Activated T-cell treated with anti-CD3 and anti-CD28 coated beads, Interleukin-2, amount 50 U/mL, for 24 hours (primary cell): ENCODE results near the gene TAB3.
A peak's percentile ranks its signal among the peaks of the same experiment; 100 is the strongest.

Experiments used
- DNase-seq: peaks from one replicate; pipeline ENCODE4 v3.0.0-alpha.2; 2020
- H3K27ac Mint-ChIP-seq: 2 replicates; pipeline ENCODE4 v1.8.0; 2020; ENCODE audit warnings: mild to moderate bottlenecking, mixed read lengths
- H3K27me3 Mint-ChIP-seq: 2 replicates; pipeline ENCODE4 v1.8.0; 2020; ENCODE audit warnings: mixed read lengths
- H3K36me3 Mint-ChIP-seq: 2 replicates; pipeline ENCODE4 v1.8.0; 2020; ENCODE audit warnings: low read depth, mixed read lengths
- H3K4me1 Mint-ChIP-seq: 2 replicates; pipeline ENCODE4 v1.8.0; 2020; ENCODE audit warnings: low read depth, mixed read lengths
- H3K4me3 Mint-ChIP-seq: 2 replicates; pipeline ENCODE4 v1.8.0; 2020; ENCODE audit warnings: mild to moderate bottlenecking, moderate library complexity, mixed read lengths
- H3K9me3 Mint-ChIP-seq: 2 replicates; pipeline ENCODE4 v1.8.0; 2020; ENCODE audit warnings: mixed read lengths

TAB3 gene

GRCh38 chrX:30889147-30890140, at the start of gene TAB3:
Gene TAB3, minus strand, starts transcription at chrX:30889254. Its CDS starts 29,666 bp downstream, at chrX:30859588.
- no peaks in the 10 kb centered on the region for H3K9me3 Mint-ChIP-seq
- peak within 1 kb of the TSS; percentile 96 for H3K27ac Mint-ChIP-seq
- H3K27me3 Mint-ChIP-seq: peaks cover 22% of the 10 kb centered on the region
- H3K4me3 Mint-ChIP-seq: peak within 1 kb of the TSS; percentile 85
- DNase-seq: peak; percentile 89
- H3K36me3 Mint-ChIP-seq: peaks cover 6% of the 10 kb centered on the region
- H3K4me1 Mint-ChIP-seq: peaks cover 39% of the 10 kb centered on the region

GRCh38 chrX:30938295-30938694, 49.2 kb upstream of the TAB3 start:
- Mint-ChIP-seq H3K27me3 (peaks cover 25% of the 10 kb centered on the region), H3K4me1 (no peaks in the 10 kb centered on the region), H3K4me3 (no peak overlapping the region), H3K9me3 (no peaks in the 10 kb centered on the region), H3K27ac (no peak overlapping the region), H3K36me3 (no peaks in the 10 kb centered on the region)
- no peak for DNase-seq

GRCh38 chrX:30935985-30936384, 46.9 kb upstream of the TAB3 start:
- Mint-ChIP-seq H3K4me1 (no peaks in the 10 kb centered on the region), H3K9me3 (no peaks in the 10 kb centered on the region)

GRCh38 chrX:30931920-30932319, 42.9 kb upstream of the TAB3 start:
- H3K4me1 Mint-ChIP-seq: no peaks in the 10 kb centered on the region
- no peak overlapping the region for H3K27ac Mint-ChIP-seq
- DNase-seq: no peak
- no peaks in the 10 kb centered on the region for H3K9me3 Mint-ChIP-seq
- no peak overlapping the region for H3K4me3 Mint-ChIP-seq
- H3K27me3 Mint-ChIP-seq: peaks cover 14% of the 10 kb centered on the region
- H3K36me3 Mint-ChIP-seq: no peaks in the 10 kb centered on the region

More at GRCh38 chrX:30935985-30936384, 46.9 kb upstream of the TAB3 start:
- peaks cover 18% of the 10 kb centered on the region for H3K27me3 Mint-ChIP-seq
- DNase-seq: no peak
- H3K36me3 Mint-ChIP-seq: no peaks in the 10 kb centered on the region
- no peak overlapping the region for H3K27ac Mint-ChIP-seq
- no peak overlapping the region for H3K4me3 Mint-ChIP-seq

GRCh38 chrX:30930679-30931078, 41.6 kb upstream of the TAB3 start:
- Mint-ChIP-seq H3K4me1 (no peaks in the 10 kb centered on the region), H3K27me3 (peaks cover 15% of the 10 kb centered on the region)

GRCh38 chrX:30930143-30930542, 41.1 kb upstream of the TAB3 start:
- no peak overlapping the region for H3K4me3 Mint-ChIP-seq
- no peaks in the 10 kb centered on the region for H3K4me1 Mint-ChIP-seq
- H3K9me3 Mint-ChIP-seq: no peaks in the 10 kb centered on the region
- no peaks in the 10 kb centered on the region for H3K36me3 Mint-ChIP-seq
- DNase-seq: no peak
- H3K27me3 Mint-ChIP-seq: peaks cover 14% of the 10 kb centered on the region
- H3K27ac Mint-ChIP-seq: no peak overlapping the region

More at GRCh38 chrX:30930679-30931078, 41.6 kb upstream of the TAB3 start:
- Mint-ChIP-seq H3K4me3 (no peak overlapping the region), H3K9me3 (no peaks in the 10 kb centered on the region), H3K36me3 (no peaks in the 10 kb centered on the region), H3K27ac (no peak overlapping the region)
- DNase-seq: no peak

- Mint-ChIP-seq H3K36me3 (no peaks in the 10 kb centered on the region), H3K4me3 (no peak overlapping the region), H3K27ac (no peak overlapping the region), H3K9me3 (no peaks in the 10 kb centered on the region), H3K4me1 (no peaks in the 10 kb centered on the region), H3K27me3 (peaks cover 11% of the 10 kb centered on the region)
- no peak for DNase-seq
Measured at GRCh38 chrX:30920271-30920670, 31.2 kb upstream of the TAB3 start.

GRCh38 chrX:30918480-30918879, 29.4 kb upstream of the TAB3 start:
- DNase-seq: no peak
- no peak overlapping the region for H3K27ac Mint-ChIP-seq
- H3K4me3 Mint-ChIP-seq: no peak overlapping the region

GRCh38 chrX:30913492-30913891, 24.4 kb upstream of the TAB3 start:
- no peak for DNase-seq
- H3K27ac Mint-ChIP-seq: no peak overlapping the region
- H3K27me3 Mint-ChIP-seq: peaks cover 16% of the 10 kb centered on the region
- H3K4me3 Mint-ChIP-seq: no peak overlapping the region
- no peaks in the 10 kb centered on the region for H3K9me3 Mint-ChIP-seq
- H3K36me3 Mint-ChIP-seq: no peaks in the 10 kb centered on the region
- H3K4me1 Mint-ChIP-seq: peaks cover 11% of the 10 kb centered on the region

More at GRCh38 chrX:30918480-30918879, 29.4 kb upstream of the TAB3 start:
- H3K36me3 Mint-ChIP-seq: no peaks in the 10 kb centered on the region
- H3K27me3 Mint-ChIP-seq: peaks cover 11% of the 10 kb centered on the region
- no peaks in the 10 kb centered on the region for H3K9me3 Mint-ChIP-seq
- H3K4me1 Mint-ChIP-seq: no peaks in the 10 kb centered on the region

GRCh38 chrX:30910124-30910860, 21.2 kb upstream of the TAB3 start:
- H3K27me3 Mint-ChIP-seq: peaks cover 34% of the 10 kb centered on the region
- no peak for DNase-seq
- H3K4me1 Mint-ChIP-seq: peaks cover 11% of the 10 kb centered on the region
- no peak overlapping the region for H3K4me3 Mint-ChIP-seq
- no peaks in the 10 kb centered on the region for H3K9me3 Mint-ChIP-seq
- peak overlapping the region; percentile 10 for H3K27ac Mint-ChIP-seq
- H3K36me3 Mint-ChIP-seq: no peaks in the 10 kb centered on the region

GRCh38 chrX:30906726-30907125, 17.7 kb upstream of the TAB3 start:
- Mint-ChIP-seq H3K27ac (no peak overlapping the region), H3K27me3 (peaks cover 57% of the 10 kb centered on the region), H3K4me1 (peaks cover 11% of the 10 kb centered on the region), H3K4me3 (no peak overlapping the region), H3K9me3 (no peaks in the 10 kb centered on the region), H3K36me3 (no peaks in the 10 kb centered on the region)
- no peak for DNase-seq

GRCh38 chrX:30905321-30905720, 16.3 kb upstream of the TAB3 start:
- peaks cover 52% of the 10 kb centered on the region for H3K27me3 Mint-ChIP-seq
- no peak overlapping the region for H3K27ac Mint-ChIP-seq
- H3K9me3 Mint-ChIP-seq: no peaks in the 10 kb centered on the region
- H3K4me1 Mint-ChIP-seq: peaks cover 6% of the 10 kb centered on the region
- no peak for DNase-seq
- no peaks in the 10 kb centered on the region for H3K36me3 Mint-ChIP-seq
- no peak overlapping the region for H3K4me3 Mint-ChIP-seq

- Mint-ChIP-seq H3K9me3 (no peaks in the 10 kb centered on the region), H3K36me3 (no peaks in the 10 kb centered on the region), H3K27ac (no peak overlapping the region), H3K4me1 (peaks cover 6% of the 10 kb centered on the region), H3K27me3 (peaks cover 53% of the 10 kb centered on the region), H3K4me3 (no peak overlapping the region)
- DNase-seq: no peak
Measured at GRCh38 chrX:30904632-30905031, 15.6 kb upstream of the TAB3 start.

- Mint-ChIP-seq H3K4me3 (no peak overlapping the region), H3K27ac (no peak overlapping the region), H3K36me3 (no peaks in the 10 kb centered on the region)
Measured at GRCh38 chrX:30904186-30904585, 15.1 kb upstream of the TAB3 start.

GRCh38 chrX:30900227-30900626, 11.2 kb upstream of the TAB3 start:
- no peak overlapping the region for H3K4me3 Mint-ChIP-seq
- H3K9me3 Mint-ChIP-seq: no peaks in the 10 kb centered on the region
- H3K36me3 Mint-ChIP-seq: no peaks in the 10 kb centered on the region
- H3K27me3 Mint-ChIP-seq: peaks cover 53% of the 10 kb centered on the region
- DNase-seq: no peak
- peaks cover 3% of the 10 kb centered on the region for H3K4me1 Mint-ChIP-seq
- H3K27ac Mint-ChIP-seq: no peak overlapping the region

More at GRCh38 chrX:30904186-30904585, 15.1 kb upstream of the TAB3 start:
- no peak for DNase-seq
- Mint-ChIP-seq H3K4me1 (peaks cover 3% of the 10 kb centered on the region), H3K9me3 (no peaks in the 10 kb centered on the region), H3K27me3 (peaks cover 58% of the 10 kb centered on the region)
